Glomerular endothelial cell (primary cell): ENCODE results near the gene PIP4P1. TPM values are rescaled to one million over a fixed set of nuclear protein-coding genes. Genes with fewer than 3 reads are reported as not detected.
A peak's percentile ranks its signal among the peaks of the same experiment; 100 is the strongest.
"Not testable (repeated sequence)": the region's sequence is repeated elsewhere in the genome, so short reads cannot be mapped to it uniquely, and the experiment has no call there.

Source experiments
- DNase-seq: peaks from one replicate; pipeline ENCODE4 v3.0.0-alpha.2; 2011; ENCODE audit warnings: low read depth, low spot score; ENCODE audit errors: extremely low read depth
- total RNA-seq: library from RNA; depleted of rRNA; stranded (reverse); fragments of >200 nt; gene quantifications from 2 replicates; pipeline ENCODE4 v1.2.3, GENCODE V29; 2015

Gene PIP4P1
- 14.8 and 20.9 TPM in 2 replicates for total RNA-seq

DNA sequence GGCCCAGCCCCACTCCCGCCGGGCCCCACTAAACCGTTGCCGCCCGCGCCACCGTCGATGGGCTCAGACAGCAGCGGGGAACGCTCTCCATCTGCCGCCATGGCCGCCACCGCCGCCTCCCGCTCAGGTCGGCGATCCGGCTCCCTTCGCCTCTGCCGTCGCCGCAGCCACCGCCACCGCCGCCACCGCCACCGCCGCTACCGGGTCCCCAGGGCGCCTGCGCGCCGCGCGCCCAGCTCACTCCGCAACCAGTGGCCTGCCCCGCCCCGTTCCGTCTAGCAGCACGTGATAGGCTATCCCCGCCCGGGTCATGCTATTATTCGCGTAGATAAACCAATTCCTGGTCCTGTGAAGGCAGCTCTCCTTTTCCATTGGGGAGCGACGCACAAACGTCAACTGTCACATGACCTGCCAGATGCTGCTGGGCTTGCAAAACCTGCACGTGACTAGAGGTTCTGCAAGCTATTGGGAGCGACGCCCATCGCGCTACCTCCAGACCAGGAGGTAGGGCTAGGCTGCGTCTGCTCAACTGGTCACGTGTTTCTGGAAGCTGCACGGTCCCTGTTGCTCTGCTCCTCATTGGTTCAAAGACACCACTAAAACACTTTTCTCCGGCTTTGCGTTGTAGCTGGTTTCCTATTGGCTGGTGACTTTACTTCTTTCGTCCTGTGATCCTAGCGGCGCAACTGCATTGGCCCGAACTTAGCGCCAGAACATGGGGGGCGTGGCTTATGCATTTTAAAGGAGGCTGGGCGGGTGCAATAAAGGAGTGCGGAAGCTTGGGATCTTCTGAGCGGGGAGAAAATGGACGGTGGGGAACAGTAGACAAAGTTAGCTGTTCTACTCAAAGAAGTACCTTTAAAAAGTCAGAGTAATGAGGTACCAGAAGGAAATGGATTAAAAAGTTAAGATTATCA, at the start of gene PIP4P1:
Gene PIP4P1, minus strand, starts transcription at position 210 of the 917 bp plus-strand sequence. Its CDS starts 109 bp downstream, at position 101.
- peak; percentile 99 for DNase-seq

DNA sequence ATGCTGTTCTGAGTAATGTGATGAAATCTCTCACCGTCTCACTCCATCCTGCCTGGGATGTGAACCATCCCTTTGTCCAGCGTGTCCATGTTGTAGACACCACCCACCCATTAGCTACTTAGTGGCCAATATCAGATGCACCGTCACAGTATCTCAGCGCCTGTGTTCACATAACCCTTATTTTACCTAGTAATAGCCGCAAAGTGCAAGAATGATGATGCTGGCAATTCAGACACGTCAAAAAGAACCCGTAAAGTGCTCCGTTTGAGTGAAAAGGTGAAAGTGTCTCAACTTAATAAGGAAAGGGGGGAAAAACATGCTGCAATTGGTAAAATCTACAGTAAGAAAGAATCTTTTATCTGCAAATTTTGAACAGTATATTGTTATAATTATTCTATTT, 47.1 kb upstream of the PIP4P1 start:
- no peak for DNase-seq

DNA sequence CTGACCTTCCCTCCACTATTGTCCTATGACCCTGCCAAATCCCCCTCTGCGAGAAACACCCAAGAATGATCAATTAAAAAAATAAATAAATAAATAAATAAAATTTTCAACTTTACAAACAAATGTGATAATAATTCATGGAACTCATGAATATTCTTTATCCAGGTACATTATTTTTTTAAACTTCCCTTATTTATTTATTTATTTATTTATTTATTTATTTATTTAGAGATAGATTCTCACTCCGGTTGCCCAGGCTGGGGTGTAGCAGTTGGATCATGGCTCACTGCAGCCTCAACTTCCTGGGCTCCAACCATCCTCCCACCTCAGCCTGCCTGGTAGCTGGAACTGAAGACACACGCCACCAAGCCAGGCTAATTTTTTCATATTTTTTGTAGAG, 46.3 kb upstream of the PIP4P1 start:
- not testable (repeated sequence) for DNase-seq

DNA sequence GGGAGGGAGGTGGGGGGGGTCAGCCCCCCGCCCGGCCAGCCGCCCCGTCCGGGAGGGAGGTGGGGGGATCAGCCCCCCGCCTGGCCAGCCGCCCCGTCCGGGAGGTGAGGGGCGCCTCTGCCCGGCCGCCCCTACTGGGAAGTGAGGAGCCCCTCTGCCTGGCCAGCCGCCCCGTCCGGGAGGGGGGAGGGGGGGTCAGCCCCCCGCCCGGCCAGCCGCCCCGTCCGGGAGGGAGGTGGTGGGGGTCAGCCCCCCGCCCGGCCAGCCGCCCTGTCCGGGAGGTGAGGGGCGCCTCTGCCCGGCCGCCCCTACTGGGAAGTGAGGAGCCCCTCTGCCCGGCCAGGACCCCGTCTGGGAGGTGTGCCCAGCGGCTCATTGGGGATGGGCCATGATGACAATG, 45.5 kb upstream of the PIP4P1 start:
- not testable (repeated sequence) for DNase-seq

DNA sequence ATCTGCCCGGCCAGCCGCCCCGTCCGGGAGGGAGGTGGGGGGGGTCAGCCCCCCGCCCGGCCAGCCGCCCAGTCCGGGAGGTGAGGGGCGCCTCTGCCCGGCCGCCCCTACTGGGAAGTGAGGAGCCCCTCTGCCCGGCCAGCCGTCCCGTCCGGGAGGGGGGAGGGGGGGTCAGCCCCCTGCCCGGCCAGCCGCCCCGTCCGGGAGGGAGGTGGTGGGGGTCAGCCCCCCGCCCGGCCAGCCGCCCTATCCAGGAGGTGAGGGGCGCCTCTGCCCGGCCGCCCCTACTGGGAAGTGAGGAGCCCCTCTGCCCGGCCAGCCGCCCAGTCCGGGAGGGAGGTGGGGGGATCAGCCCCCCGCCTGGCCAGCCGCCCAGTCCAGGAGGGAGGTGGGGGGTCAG, 45.0 kb upstream of the PIP4P1 start:
- not testable (repeated sequence) for DNase-seq

DNA sequence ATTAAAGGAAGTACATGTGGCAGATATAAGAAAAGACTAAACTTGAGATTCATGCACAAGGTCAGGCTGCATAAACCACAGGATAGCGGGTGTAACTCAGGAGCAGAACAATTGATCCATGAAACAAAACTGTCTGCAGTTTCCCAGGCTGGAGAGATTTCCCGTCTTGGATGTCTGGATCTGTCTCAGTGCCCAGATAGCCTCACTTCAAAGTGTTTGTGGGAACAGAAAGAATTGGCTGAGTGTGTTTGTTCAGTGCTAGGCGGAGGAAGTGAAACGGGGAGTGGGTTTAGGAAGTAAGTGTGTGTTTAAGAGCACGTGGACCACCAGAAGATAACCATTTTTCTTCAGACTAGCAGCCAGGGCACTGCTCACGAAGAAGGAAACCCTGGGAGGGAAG, 42.7 kb upstream of the PIP4P1 start:
- no peak for DNase-seq

DNA sequence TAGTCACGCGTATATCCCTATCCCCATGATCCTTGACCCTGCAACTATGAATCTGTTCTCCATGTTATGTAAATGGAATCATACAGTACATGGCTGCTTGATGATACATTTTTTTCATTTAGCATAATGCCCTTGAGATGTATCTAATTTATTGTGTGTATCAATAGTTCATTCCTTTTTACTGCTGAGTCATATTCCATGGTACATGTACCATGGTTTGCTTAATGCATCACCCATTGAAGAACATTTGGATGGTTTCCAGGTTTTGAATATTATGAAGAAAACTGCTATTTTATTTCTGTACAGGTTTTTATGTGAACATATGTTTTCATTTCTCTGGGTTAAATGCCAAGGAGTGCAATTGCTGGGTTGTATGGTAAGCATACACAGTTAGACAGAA, 40.1 kb upstream of the PIP4P1 start:
- no peak for DNase-seq

DNA sequence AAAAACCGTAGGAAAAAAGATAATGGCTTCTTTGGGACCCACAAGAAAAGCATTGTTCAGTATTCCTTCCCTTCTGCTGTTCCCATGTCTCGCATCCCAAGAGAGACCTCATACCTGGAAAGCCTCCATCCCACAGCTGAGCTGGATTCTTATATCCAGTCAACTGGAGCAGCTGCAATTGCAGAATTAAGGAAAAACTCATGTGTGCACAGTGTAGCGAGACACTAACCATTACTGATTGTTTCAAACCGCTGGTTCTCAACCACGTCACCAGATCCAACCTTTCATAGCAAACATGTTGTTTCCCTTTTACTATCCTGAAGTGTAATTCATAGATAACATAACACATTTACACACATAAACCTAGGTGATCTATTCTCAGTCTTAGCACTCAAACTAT, 38.6 kb upstream of the PIP4P1 start:
- DNase-seq, result no peak

DNA sequence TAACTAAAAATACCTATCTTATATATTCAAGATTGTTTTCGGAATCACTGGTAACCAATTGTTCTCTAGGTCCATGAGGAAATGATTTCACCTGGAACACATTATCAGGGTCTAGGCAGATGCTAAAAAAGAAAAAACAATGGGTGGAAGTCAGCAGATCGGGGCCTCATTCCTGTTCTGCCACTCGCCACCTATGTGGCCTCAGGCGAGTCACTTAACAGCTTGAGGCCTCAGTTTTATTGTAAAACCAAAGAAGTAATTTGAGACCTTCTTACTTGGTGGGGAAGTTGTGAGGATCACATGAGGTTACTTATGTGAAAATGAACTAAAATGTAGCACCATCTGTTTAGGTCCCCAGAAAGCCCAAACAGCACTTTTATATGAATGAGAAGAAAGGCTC, 37.9 kb upstream of the PIP4P1 start:
- DNase-seq, result no peak

DNA sequence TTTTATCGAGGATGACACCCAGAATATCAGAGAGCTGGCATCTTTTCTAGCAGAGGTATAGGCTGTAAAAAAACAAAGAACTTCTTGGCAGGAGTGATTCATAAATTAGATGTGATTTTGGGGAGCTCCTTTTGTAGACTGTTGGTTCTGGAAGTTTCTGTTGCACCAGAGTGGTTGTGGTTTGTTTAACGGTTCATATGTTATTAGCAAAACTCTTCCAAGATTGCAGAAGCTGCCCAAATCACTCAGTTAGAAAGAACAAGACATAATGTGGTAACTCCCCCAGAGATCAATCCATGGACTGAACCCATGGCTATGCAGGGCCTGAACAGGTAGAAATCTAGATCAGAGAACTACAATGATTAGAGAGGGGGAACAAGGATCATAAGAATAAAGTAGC, 37.4 kb upstream of the PIP4P1 start:
- no peak for DNase-seq

DNA sequence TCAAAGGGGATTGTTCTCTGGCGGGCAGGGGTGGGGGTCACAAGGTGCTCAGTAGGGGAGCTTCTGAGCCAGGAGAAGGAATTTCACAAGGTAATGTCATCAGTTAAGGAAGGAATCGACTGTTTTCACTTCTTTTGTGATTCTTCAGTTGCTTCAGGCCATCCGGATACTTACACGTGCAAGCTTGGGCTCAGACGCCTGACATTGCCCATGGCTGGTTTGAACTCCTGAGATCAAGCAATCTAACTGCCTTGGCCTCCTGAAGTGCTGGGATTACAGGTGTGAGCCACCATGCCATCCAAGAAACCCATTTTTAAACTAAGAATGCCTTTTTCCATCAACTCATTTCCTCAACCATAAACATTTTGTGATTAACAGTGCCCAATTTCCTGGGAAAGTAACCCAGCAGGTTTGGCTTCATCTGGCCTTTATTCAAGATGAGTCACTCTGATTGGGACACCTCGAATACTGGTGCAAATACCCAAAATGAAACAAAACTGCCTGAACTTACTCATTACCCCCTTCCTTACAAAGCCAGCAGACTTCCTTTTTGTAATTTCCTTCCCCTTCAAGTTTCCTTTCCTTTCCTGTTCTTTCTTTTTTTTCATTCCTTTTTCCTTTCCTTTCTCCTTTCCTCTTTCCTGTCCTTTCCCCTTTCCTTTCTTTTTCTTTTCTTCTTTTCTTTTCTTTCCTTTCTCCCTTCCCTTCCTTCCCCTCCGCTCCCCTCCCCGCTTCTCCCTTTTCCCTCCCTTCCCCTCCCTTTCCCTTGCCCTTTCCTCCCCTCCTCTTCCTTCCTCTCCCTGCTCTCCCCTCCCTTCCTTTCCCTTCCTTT, 33.9 kb upstream of the PIP4P1 start:
- DNase-seq, result no peak

DNA sequence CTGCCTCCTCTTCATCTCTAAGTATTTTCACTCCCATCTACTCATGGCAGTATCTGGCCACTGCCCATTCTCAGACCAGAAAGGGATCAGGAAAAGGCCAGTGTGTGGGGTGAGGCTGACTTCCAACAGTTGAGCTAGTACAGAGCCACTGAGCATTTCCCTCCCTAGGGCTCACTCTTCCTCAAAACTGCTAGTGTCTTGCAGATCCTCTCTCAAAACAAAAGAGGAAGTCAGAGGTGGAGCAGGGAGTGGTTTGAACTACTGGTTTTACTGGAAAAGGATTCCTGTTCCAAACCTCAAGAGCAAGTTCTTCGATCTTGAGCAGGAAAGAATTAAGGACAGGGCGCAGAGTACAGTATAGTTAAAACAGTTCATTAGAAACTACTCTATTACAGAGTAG, 32.4 kb upstream of the PIP4P1 start:
- no peak for DNase-seq

DNA sequence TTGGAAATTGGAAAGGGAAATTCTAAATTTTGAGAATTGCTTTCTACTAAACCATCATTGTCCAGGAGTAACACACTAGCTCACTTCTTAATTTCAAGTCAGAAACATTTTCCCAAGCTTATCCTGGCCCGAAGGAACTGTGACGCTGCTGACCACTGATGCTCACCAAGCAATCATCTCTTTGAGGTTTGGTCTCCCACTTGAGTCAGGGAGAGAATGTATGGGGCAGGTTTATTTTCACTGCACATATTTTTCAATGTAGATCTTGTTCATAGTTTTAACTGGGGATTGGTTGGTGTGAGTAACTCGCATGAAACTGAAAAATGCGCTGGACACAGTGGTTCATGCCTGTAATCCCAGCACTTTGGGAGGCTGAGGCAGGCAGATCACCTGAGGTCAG, 31.3 kb upstream of the PIP4P1 start:
- no peak for DNase-seq

DNA sequence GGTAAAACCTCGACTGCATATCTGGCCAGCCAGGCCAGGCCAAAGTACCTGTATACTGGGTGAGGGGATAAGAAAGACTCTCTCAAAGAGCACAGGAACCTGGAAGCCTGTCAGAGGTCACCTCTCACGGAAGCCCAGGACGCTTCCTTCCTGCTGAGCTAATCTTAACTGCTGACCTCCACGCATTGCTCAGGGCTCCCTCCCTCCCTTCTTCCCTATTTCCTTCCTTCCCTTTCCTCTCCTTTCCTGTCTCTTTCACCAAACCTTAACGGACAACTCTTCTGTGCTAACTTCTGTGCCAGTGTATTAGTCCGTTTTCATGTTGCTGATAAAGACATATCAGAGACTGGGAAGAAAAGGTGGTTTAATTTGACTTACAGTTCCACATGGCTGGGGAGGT, 29.3 kb upstream of the PIP4P1 start:
- no peak for DNase-seq

DNA sequence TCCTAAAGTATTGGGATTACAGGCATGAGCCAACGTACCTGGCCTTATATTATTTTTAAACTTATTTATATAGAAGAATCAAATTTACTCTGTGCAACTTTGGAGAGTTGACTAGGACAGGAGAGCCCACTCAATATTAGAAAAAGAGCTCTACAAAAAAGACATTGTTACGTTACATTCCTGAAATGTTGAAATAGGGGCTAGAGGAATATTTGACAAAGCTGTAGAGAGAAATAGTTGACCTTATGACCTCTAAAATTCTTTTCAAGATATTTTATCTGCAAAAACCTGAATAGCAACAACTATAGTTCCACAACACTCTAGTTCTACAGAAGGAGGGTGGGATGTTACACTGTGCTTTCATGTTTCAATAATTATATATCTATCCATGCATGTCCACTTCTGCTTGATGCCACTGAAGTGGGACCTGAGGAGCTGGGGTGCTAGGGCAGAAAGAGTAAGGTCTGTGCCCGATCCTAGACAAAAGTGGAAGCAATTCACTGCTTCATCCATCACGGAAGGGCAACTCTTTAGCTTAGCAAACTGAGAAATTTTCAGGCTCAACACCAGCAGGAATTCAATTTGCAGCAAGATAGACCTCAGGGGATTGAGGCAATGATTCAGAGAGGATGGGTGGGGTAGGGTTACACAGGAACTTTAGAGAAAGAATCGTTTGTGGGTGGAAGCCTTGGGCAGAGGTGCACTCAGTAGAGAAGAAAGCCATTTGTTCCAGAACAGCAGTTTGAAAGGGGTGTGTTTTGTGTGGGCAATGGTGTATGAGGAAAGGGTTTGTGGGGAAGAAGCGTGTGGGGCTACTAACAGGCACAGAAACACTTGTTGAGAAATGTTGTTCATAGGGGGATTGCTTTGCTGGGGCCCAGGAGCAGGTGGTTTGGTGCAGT, 28.1 kb upstream of the PIP4P1 start:
- no peak for DNase-seq

DNA sequence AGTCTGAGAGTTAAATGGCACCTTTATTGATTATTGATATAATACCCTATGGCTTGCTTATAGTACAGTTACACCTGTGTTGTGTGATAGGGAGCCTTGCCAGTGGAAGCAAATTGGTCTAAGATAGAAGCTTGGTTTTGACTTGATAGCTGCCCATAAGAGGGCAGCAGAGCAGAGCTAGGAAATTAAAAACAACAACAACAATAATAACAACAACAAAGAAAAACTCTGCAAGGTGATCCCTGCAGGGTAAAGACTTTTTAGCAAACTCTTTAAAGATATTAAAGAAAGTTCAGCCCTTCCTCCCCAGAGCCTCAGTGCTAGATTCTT, 26.1 kb upstream of the PIP4P1 start:
- DNase-seq, result no peak

DNA sequence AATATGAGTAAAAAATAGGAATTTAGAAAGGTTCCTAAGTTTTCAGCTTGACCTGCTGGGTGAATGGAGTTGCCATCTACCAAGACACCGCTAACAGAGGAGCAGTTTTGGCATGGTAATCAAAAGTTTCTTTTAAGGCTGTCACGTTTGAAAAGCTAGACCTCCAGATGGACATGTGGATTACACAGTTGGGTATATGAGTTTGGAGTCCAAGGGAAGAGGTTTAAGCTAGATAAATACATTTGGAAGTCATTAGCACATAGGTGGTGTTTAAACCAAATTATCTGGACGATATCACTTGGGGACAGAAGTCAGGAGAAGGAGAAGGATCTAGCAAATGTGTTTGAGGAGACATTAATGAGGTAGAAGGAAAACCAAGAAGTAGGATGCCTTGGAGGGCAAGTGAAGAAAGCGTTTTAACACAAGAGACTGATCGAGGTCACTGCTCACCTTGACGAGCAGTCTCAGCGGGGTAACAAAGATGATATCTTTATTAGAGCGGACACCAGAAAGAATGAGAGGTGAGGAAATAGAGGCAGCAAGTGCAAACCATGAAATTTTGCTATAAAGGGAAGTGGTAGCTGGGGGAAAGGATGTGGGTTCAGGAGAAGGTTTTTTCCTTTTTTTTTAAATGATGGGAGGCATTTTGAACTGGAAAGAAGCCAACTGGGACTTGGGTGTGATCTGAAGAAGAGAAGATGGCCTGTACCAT, 25.6 kb upstream of the PIP4P1 start:
- no peak for DNase-seq

DNA sequence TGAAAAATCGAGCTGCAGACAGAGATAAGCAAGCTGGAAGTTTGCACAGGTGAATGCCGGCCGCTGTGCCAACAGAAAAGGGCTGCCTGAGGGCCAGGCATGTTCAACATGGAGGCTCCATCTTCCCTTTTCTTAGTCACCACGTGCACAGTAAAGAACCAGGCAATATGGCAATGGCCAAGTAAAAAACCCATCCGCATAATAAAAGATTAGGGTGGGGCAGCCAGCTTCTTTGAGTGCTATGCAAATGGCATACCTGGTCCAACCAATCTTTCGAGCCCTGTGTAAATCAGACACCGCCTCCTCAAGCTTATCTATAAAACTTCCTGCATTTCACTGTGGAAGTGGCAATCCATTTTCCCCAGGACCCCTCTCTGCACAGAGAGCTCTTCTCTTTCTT, 24.7 kb upstream of the PIP4P1 start:
- DNase-seq, result no peak

DNA sequence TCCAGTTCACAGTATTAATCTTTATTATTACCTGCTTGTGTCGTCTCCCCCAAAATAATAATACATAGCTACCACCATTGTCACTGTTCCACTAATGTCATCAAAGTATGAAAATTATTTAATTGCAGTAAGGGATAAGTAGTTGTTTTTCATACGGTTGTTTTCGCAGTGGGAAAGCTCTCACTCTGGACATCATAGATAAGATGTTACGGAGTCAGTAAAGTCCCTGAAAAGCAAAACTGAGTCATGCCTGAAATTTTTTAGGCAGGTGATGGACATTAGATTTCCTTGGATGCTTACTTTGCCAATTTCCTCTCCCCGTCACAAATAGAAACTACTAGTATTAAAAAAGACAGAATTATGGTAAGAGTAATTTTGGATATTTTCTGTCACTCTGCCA, 21.1 kb upstream of the PIP4P1 start:
- no peak for DNase-seq

DNA sequence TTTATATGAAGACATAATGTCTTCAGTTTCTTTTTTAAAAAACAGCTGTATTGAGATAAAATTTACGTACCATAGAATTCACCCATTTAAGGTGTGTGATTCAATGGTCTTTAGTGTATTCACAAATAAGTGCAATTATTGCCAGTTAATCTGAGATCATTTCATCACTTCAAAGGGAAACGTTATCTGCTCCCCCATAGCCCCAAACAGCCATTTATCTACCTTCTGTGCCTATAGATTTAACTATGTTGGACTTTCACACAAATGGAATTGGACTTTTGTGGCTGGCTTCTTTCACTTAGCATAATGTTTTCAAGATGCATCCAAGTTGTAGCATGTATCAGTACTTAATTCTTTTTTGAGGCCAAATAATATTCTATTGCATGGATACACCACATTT, 17.7 kb upstream of the PIP4P1 start:
- no peak for DNase-seq
